Hepatocyte (in vitro differentiated cells): ENCODE measurements around the gene SERPINF2.

Experiments used
- CTCF ChIP-seq: fragments of 200-600 bp; sonication (generic); IDR thresholded peaks from 2 replicates; pipeline ENCODE4 v1.5.1; 2016; ENCODE audit warnings: antibody characterized with exemption, mild to moderate bottlenecking; ENCODE audit not compliant: poor library complexity
- EZH2 ChIP-seq: fragments of 200-600 bp; sonication (generic); IDR thresholded peaks from 2 replicates; pipeline ENCODE4 v1.6.1; 2016; ENCODE audit warnings: antibody characterized with exemption, mild to moderate bottlenecking, borderline replicate concordance

GRCh38 chr17:1782171-1782567, 39.5 kb downstream of the SERPINF2 start:
- TF ChIP-seq EZH2 (no peak), CTCF (no peak)
